ENCODE results near the gene CA10.

- TF ChIP-seq EZH2phosphoT487 (conservative IDR thresholded peaks at IDR 0.05; ENCODE audit: low read length) (no peak), CTCF (IDR thresholded peaks at IDR 0.05; ENCODE audit: insufficient read depth, low read length, poor library complexity, severe bottlenecking) (no peak)
Observed at GRCh38 chr17:51961689-51962088, 196.8 kb downstream of the CA10 start.

Data from SU-DHL-6 (cell line).